Parathyroid adenoma (tissue), 2 donors: ENCODE measurements around the gene DAAM2.

Experiments used
- H2AFZ ChIP-seq: fragments of 300-600 bp; sonication (generic); one replicate; pipeline ENCODE4 v1.7.0; 2017; ENCODE audit warnings: antibody characterized with exemption, mild to moderate bottlenecking
- H3K27ac ChIP-seq: fragments of 300-600 bp; sonication (generic); one replicate; pipeline ENCODE4 v1.7.0; 2017
- H3K27me3 ChIP-seq: fragments of 300-600 bp; sonication (generic); one replicate; pipeline ENCODE4 v1.7.0; 2017; ENCODE audit warnings: low read length; ENCODE audit not compliant: control insufficient read depth, insufficient read depth
- H3K36me3 ChIP-seq: fragments of 300-600 bp; sonication (generic); one replicate; pipeline ENCODE4 v1.7.0; 2017; ENCODE audit warnings: low read length; ENCODE audit not compliant: control insufficient read depth, insufficient read depth
- H3K4me1 ChIP-seq: fragments of 300-600 bp; sonication (generic); one replicate; pipeline ENCODE4 v1.7.0; 2017; ENCODE audit warnings: control low read depth
- H3K4me2 ChIP-seq: fragments of 300-600 bp; sonication (generic); one replicate; pipeline ENCODE4 v1.7.0; 2017; ENCODE audit warnings: low read length
- H3K4me3 ChIP-seq: fragments of 300-600 bp; sonication (generic); one replicate; pipeline ENCODE4 v1.7.0; 2017; ENCODE audit warnings: low read depth, low read length
- H3K79me2 ChIP-seq: fragments of 300-600 bp; sonication (generic); one replicate; pipeline ENCODE4 v1.7.0; 2017; ENCODE audit warnings: control low read depth
- H3K9ac ChIP-seq: fragments of 300-600 bp; sonication (generic); one replicate; pipeline ENCODE4 v1.7.0; 2017; ENCODE audit warnings: mild to moderate bottlenecking
- H3K9me3 ChIP-seq: fragments of 300-600 bp; sonication (generic); one replicate; pipeline ENCODE4 v1.7.0; 2017; ENCODE audit warnings: low read length; ENCODE audit not compliant: control insufficient read depth
- CTCF ChIP-seq: fragments of 300-600 bp; sonication (generic); IDR thresholded peaks from one replicate; pipeline ENCODE4 v1.7.0; 2017; ENCODE audit warnings: antibody characterized with exemption, mild to moderate bottlenecking
- donor health status: primary hyperparathyroidism.

DAAM2 gene

GRCh38 chr6:39843305-39844020 is 51.3 kb downstream of the DAAM2 start:
- Histone ChIP-seq H3K27me3 (no peaks in the 10 kb centered on the region), H3K4me3 (no peak overlapping the region), H3K9me3 (no peaks in the 10 kb centered on the region), H3K4me1 (no peaks in the 10 kb centered on the region), H3K36me3 (no peaks in the 10 kb centered on the region), H2AFZ (no peak overlapping the region), H3K79me2 (no peaks in the 10 kb centered on the region), H3K27ac (no peak overlapping the region), H3K9ac (no peak overlapping the region), H3K4me2 (no peak overlapping the region)
- TF ChIP-seq CTCF, result no peak

- Histone ChIP-seq H3K27me3 (no peaks in the 10 kb centered on the region), H3K27ac (no peak overlapping the region), H3K4me2 (no peak overlapping the region), H3K79me2 (no peaks in the 10 kb centered on the region), H3K9me3 (no peaks in the 10 kb centered on the region), H3K4me1 (no peaks in the 10 kb centered on the region), H3K9ac (no peak overlapping the region), H2AFZ (no peak overlapping the region), H3K4me3 (no peak overlapping the region), H3K36me3 (no peaks in the 10 kb centered on the region)
- TF ChIP-seq CTCF, result no peak
Measured at GRCh38 chr6:39844866-39845265, 52.7 kb downstream of the DAAM2 start.

- no peak overlapping the region for H3K9ac ChIP-seq
- H3K27me3 ChIP-seq, result no peaks in the 10 kb centered on the region
- no peak overlapping the region for H2AFZ ChIP-seq
- TF ChIP-seq CTCF, result no peak
- no peak overlapping the region for H3K4me3 ChIP-seq
- no peaks in the 10 kb centered on the region for H3K9me3 ChIP-seq
- no peaks in the 10 kb centered on the region for H3K36me3 ChIP-seq
- no peaks in the 10 kb centered on the region for H3K79me2 ChIP-seq
- H3K27ac ChIP-seq, result no peak overlapping the region
- H3K4me2 ChIP-seq, result no peak overlapping the region
- H3K4me1 ChIP-seq, result no peaks in the 10 kb centered on the region
Measured at GRCh38 chr6:39847221-39847620, 55.0 kb downstream of the DAAM2 start.

GRCh38 chr6:39848171-39848570 is 56.0 kb downstream of the DAAM2 start:
- Histone ChIP-seq H3K27me3 (no peaks in the 10 kb centered on the region), H3K4me1 (no peaks in the 10 kb centered on the region), H3K4me2 (no peak overlapping the region), H3K9me3 (no peaks in the 10 kb centered on the region), H3K79me2 (no peaks in the 10 kb centered on the region), H3K9ac (no peak overlapping the region), H3K4me3 (no peak overlapping the region), H3K27ac (no peak overlapping the region), H2AFZ (no peak overlapping the region), H3K36me3 (no peaks in the 10 kb centered on the region)
- TF ChIP-seq CTCF, result no peak

GRCh38 chr6:39849228-39849627 is 57.1 kb downstream of the DAAM2 start:
- Histone ChIP-seq H3K79me2 (no peaks in the 10 kb centered on the region), H3K27me3 (no peaks in the 10 kb centered on the region), H3K4me3 (no peak overlapping the region), H3K9ac (no peak overlapping the region), H2AFZ (no peak overlapping the region), H3K27ac (no peak overlapping the region), H3K36me3 (no peaks in the 10 kb centered on the region), H3K4me1 (no peaks in the 10 kb centered on the region), H3K4me2 (no peak overlapping the region), H3K9me3 (no peaks in the 10 kb centered on the region)
- no peak for TF ChIP-seq CTCF
